PC-9 (cell line): Measurements from ENCODE around the gene SYNM.

Experiments
- CTCF ChIP-seq: fragments of 200-600 bp; sonication (generic); conservative IDR thresholded peaks from 2 replicates; pipeline ENCODE4 v1.6.1; 2017; ENCODE audit warnings: mixed run types, antibody characterized with exemption, mild to moderate bottlenecking, moderate library complexity
- EZH2 ChIP-seq: fragments of 200-600 bp; sonication (generic); IDR thresholded peaks from 2 replicates; pipeline ENCODE4 v1.8.0; 2017; ENCODE audit warnings: antibody characterized with exemption, low read depth

GRCh38 chr15:99059010-99059981 is 45.6 kb upstream of the SYNM start:
- TF ChIP-seq CTCF (peak; percentile 43), EZH2 (no peak)
